Muscle of leg (tissue), 11 donors: ENCODE measurements around the gene INPP5E. TPM values are rescaled to one million over a fixed set of nuclear protein-coding genes. Genes with fewer than 3 reads are reported as not detected.

Source experiments
- DNase-seq: peaks from one replicate; pipeline ENCODE4 v3.0.0; 2013
- H3K27ac ChIP-seq: one replicate; pipeline ENCODE4 v1.5.1; 2013; ENCODE audit warnings: mild to moderate bottlenecking, low read length, control low read depth
- H3K27me3 ChIP-seq: one replicate; pipeline ENCODE4 v1.6.1; 2013; ENCODE audit warnings: low read length; ENCODE audit not compliant: control insufficient read depth, insufficient read depth
- H3K36me3 ChIP-seq: one replicate; pipeline ENCODE4 v1.6.1; 2013; ENCODE audit warnings: low read length; ENCODE audit not compliant: control insufficient read depth, insufficient read depth
- H3K4me1 ChIP-seq: one replicate; pipeline ENCODE4 v1.6.1; 2013; ENCODE audit warnings: low read length; ENCODE audit not compliant: control insufficient read depth, insufficient read depth
- H3K4me3 ChIP-seq: one replicate; pipeline ENCODE4 v1.5.1; 2013; ENCODE audit warnings: low read length, control low read depth
- H3K9me3 ChIP-seq: replicated peaks from 2 replicates; pipeline ENCODE4 v1.6.1; 2013; ENCODE audit warnings: low read depth, low read length; ENCODE audit not compliant: control insufficient read depth
- WGBS: methylation state at CpG from one replicate; pipeline ENCODE4 v1.1.5; 2013; ENCODE audit warnings: missing lambda C conversion rate; ENCODE audit not compliant: insufficient coverage; 5-methylcytosine and 5-hydroxymethylcytosine counted together
- polyA plus RNA-seq, 8 donors: library from polyadenylated mRNA; unstranded; fragments of 120-200 nt; gene quantifications; one replicate each; pipeline versions ENCODE4 v1.2.1 to v1.2.3, GENCODE V29; 2013; ENCODE audit warnings: inconsistent platforms in 1 of 8, low replicate concordance in 1 of 8; ENCODE audit not compliant: insufficient read length in 8 of 8, insufficient read depth in 1 of 8
- total RNA-seq: library from RNA; stranded (reverse); fragments of 120-200 nt; gene quantifications from one replicate; pipeline ENCODE4 v1.2.4, GENCODE V29; 2013

Gene INPP5E
- total and polyA plus RNA-seq, 9 donors: 5.9 to 14.4 (median 10.5) TPM

DNA sequence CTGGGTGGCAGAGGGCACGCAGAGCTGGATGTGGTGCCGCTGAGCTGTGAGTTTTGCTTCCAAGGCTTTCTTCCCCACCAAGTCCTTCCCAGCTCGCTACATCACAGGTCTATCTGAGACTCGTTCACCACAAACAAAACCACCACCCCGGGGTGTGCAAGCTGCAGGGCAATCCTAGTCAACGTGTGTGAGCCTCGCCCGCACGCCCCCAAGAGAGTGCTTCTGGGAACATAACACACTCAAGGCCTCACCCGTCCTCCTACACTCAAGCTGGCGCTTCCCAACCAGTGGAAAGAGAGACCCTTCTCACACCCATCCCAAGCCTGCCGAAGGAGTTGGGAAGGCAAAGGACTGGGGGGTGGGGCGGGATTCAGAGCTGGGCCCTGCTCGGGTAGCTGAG lies 50.2 kb downstream of the INPP5E start:
- Histone ChIP-seq H3K9me3 (no peaks in the 10 kb centered on the region), H3K27ac (no peak overlapping the region), H3K36me3 (peaks cover 85% of the 10 kb centered on the region), H3K4me3 (no peak overlapping the region), H3K27me3 (no peaks in the 10 kb centered on the region), H3K4me1 (no peaks in the 10 kb centered on the region)
- no peak for DNase-seq
- 83% methylated on average over 6 of the region's 14 CpGs for WGBS

- no peak overlapping the region for H3K27ac ChIP-seq
- H3K4me1 ChIP-seq: no peaks in the 10 kb centered on the region
- no peak overlapping the region for H3K4me3 ChIP-seq
- DNase-seq: no peak
- no peaks in the 10 kb centered on the region for H3K27me3 ChIP-seq
- H3K36me3 ChIP-seq: peaks cover 84% of the 10 kb centered on the region
- WGBS: 95% methylated on average over 19 of the region's 19 CpGs
- H3K9me3 ChIP-seq: no peaks in the 10 kb centered on the region
These were observed 52.4 kb downstream of the INPP5E start for GRCh38 chr9:136387217-136387616.

DNA sequence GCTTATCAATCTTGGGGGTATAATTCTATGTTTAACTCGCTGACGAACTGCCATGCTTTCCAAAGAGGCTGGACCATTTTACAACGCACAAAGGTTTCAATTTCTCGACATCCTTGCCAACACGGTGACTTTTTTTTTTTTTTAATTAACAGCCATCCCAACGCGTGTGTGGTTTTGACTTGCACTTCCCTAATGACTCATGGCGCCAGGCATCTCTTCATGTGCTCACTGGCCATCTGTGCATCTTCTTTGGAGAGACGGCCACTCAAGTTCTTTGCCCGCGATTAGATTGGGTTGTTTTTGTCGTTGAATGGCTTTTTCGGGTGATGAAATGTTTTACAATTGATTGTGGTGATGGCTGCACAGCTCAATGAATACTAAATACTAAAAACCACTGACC lies 53.6 kb downstream of the INPP5E start:
- H3K4me3 ChIP-seq: no peak overlapping the region
- 89% methylated on average over 7 of the region's 13 CpGs for WGBS
- H3K9me3 ChIP-seq: no peaks in the 10 kb centered on the region
- peaks cover 84% of the 10 kb centered on the region for H3K36me3 ChIP-seq
- H3K4me1 ChIP-seq: no peaks in the 10 kb centered on the region
- no peak for DNase-seq
- no peaks in the 10 kb centered on the region for H3K27me3 ChIP-seq
- H3K27ac ChIP-seq: no peak overlapping the region

DNA sequence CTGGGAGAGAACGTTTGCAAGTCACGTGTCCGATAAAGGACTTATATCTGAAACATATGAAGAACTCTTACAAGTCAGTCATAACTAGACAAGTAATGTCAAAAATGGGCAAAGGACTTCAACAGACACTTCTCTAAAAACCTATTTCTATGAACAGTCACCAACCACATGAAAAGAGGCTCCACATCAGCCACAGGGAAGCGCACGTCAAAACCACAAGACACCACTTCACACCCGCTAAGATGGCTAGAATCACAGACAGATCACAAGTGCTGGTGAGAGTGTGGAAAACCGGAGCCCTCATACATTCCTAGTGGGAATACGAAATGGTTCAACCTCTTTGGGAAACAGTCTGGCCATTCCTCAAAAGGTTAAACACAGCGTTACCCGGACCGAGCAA lies 54.6 kb downstream of the INPP5E start:
- Histone ChIP-seq H3K4me1 (no peaks in the 10 kb centered on the region), H3K36me3 (peaks cover 91% of the 10 kb centered on the region), H3K27ac (no peak overlapping the region), H3K4me3 (no peak overlapping the region), H3K27me3 (no peaks in the 10 kb centered on the region), H3K9me3 (no peaks in the 10 kb centered on the region)
- WGBS: 91% methylated on average over 4 of the region's 11 CpGs
- DNase-seq: no peak

DNA sequence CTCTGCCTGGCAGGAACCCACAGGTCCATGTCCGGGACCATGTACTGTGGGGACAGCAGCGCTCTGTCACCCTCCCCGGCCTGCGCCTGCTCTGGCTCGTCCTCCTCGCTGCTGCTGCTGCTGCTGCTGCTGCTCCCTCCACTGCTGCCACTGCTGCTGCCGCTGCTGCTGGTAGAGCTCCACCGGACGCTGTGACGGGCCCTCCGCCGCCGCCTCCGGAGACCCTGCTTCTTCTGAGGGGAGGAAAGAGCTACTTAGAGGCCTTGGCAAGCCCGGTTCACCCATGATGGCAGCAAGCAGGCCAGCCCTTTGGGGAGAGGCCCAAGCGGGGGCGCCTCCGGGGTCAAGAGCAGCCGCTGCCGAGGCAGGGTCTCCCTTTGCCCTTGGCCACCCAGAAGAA lies 56.2 kb downstream of the INPP5E start:
- H3K4me3 ChIP-seq: no peak overlapping the region
- no peak for DNase-seq
- H3K9me3 ChIP-seq: no peaks in the 10 kb centered on the region
- H3K27ac ChIP-seq: no peak overlapping the region
- no peaks in the 10 kb centered on the region for H3K27me3 ChIP-seq
- H3K4me1 ChIP-seq: no peaks in the 10 kb centered on the region
- H3K36me3 ChIP-seq: peaks cover 89% of the 10 kb centered on the region
- WGBS: 90% methylated on average over 12 of the region's 20 CpGs

DNA sequence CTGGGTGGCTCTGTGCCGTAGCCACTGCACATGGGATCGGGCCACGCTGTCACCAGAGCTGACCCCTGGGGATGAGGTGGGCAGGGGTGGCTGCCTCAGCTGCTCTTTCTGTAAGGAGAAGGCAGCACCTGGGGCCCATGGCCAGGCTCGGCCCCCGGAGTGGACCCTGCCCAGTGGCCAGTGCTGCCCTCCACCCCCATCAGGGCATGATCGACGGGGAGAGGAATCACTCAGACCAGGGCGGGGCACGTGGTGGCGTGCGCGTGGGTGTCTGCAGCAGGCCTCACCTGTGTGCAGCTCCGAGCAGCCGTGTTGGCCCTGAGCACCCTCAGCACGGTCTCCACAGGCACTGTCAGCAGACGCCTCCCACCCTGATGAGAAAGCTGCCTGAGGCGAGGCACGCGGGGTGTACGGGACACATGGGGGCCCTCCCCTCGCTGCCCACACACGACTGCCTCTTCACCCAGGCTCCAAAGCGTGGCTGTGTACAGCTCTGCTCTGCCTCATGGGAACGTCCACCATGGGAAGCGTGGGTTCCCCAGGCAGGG lies 57.6 kb downstream of the INPP5E start:
- no peak for DNase-seq
- H3K36me3 ChIP-seq: peaks cover 85% of the 10 kb centered on the region
- no peaks in the 10 kb centered on the region for H3K4me1 ChIP-seq
- WGBS: 92% methylated on average over 25 of the region's 25 CpGs
- no peak overlapping the region for H3K27ac ChIP-seq
- H3K9me3 ChIP-seq: no peaks in the 10 kb centered on the region
- no peaks in the 10 kb centered on the region for H3K27me3 ChIP-seq
- no peak overlapping the region for H3K4me3 ChIP-seq

GRCh38 chr9:136381311-136381710 lies 58.3 kb downstream of the INPP5E start:
- WGBS: 94% methylated on average over 4 of the region's 9 CpGs
- H3K27ac ChIP-seq: no peak overlapping the region
- peaks cover 81% of the 10 kb centered on the region for H3K36me3 ChIP-seq
- no peaks in the 10 kb centered on the region for H3K4me1 ChIP-seq
- no peaks in the 10 kb centered on the region for H3K27me3 ChIP-seq
- DNase-seq: no peak
- H3K4me3 ChIP-seq: no peak overlapping the region
- no peaks in the 10 kb centered on the region for H3K9me3 ChIP-seq

DNA sequence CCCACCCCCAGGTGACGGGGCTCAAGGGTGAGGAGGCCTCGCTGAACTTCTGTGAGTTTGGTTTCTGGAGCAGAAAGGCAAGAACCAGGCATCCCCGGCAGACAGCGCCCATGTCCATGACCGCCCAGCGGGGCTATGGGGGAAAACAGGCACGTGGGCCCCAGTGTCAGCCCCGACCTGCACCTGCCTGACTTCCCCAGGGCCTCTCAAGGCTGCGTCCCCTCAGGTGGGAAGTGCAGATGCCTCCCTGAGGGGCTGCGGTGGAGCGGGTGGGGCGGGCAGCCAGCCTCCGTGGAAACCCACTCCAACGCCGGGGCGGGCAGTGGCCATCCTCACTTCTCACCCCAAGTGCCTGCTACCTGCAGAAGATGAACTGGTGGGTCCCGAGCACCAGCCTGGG lies 59.3 kb downstream of the INPP5E start:
- 92% methylated on average over 16 of the region's 17 CpGs for WGBS
- H3K36me3 ChIP-seq: peaks cover 75% of the 10 kb centered on the region

GRCh38 chr9:136379891-136380290 lies 59.8 kb downstream of the INPP5E start:
- no peaks in the 10 kb centered on the region for H3K4me1 ChIP-seq
- H3K36me3 ChIP-seq: peaks cover 70% of the 10 kb centered on the region
- no peak overlapping the region for H3K27ac ChIP-seq
- DNase-seq: no peak
- WGBS: 81% methylated on average over 8 of the region's 11 CpGs
- no peak overlapping the region for H3K4me3 ChIP-seq
- H3K9me3 ChIP-seq: no peaks in the 10 kb centered on the region
- no peaks in the 10 kb centered on the region for H3K27me3 ChIP-seq

More for the DNA sequence above, 59.3 kb downstream of the INPP5E start:
- Histone ChIP-seq H3K4me3 (no peak overlapping the region), H3K9me3 (no peaks in the 10 kb centered on the region), H3K27me3 (no peaks in the 10 kb centered on the region), H3K27ac (no peak overlapping the region), H3K4me1 (no peaks in the 10 kb centered on the region)
- no peak for DNase-seq

GRCh38 chr9:136379401-136379800 lies 60.2 kb downstream of the INPP5E start:
- no peak overlapping the region for H3K4me3 ChIP-seq
- peaks cover 65% of the 10 kb centered on the region for H3K36me3 ChIP-seq
- H3K9me3 ChIP-seq: no peaks in the 10 kb centered on the region
- no peaks in the 10 kb centered on the region for H3K27me3 ChIP-seq
- no peaks in the 10 kb centered on the region for H3K4me1 ChIP-seq
- no peak for DNase-seq
- WGBS: 96% methylated on average over 10 of the region's 11 CpGs
- no peak overlapping the region for H3K27ac ChIP-seq

- Histone ChIP-seq H3K27me3 (no peaks in the 10 kb centered on the region), H3K27ac (no peak overlapping the region), H3K9me3 (no peaks in the 10 kb centered on the region), H3K4me1 (no peaks in the 10 kb centered on the region), H3K4me3 (no peak overlapping the region), H3K36me3 (peaks cover 60% of the 10 kb centered on the region)
- WGBS: 85% methylated on average over 13 of the region's 18 CpGs
- no peak for DNase-seq
These were observed 60.7 kb downstream of the INPP5E start for GRCh38 chr9:136379003-136379287.
